HG03196 (cell line): ENCODE data around the gene COTL1.

ENCODE experiments used
- ATAC-seq: cut with Tn5 transposase; IDR thresholded peaks from one replicate; pipeline ENCODE4 v1.9.1; 2021; ENCODE audit not compliant: unreplicated experiment

The COTL1 gene

GRCh38 chr16:84554627-84555328 is 63.1 kb downstream of the COTL1 start:
- no peak for ATAC-seq

GRCh38 chr16:84553873-84554399 is 63.9 kb downstream of the COTL1 start:
- no peak for ATAC-seq

GRCh38 chr16:84552135-84552534 is 65.7 kb downstream of the COTL1 start:
- no peak for ATAC-seq

- no peak for ATAC-seq
Observed at GRCh38 chr16:84550096-84550495, 67.8 kb downstream of the COTL1 start.

- ATAC-seq, result no peak
Observed at GRCh38 chr16:84548971-84549844, 68.7 kb downstream of the COTL1 start.

- no peak for ATAC-seq
Observed at GRCh38 chr16:84548508-84548907, 69.4 kb downstream of the COTL1 start.

GRCh38 chr16:84547546-84548061 is 70.3 kb downstream of the COTL1 start:
- no peak for ATAC-seq

- ATAC-seq, result no peak
Observed at GRCh38 chr16:84546669-84547545, 71.0 kb downstream of the COTL1 start.

GRCh38 chr16:84545114-84545737 is 72.7 kb downstream of the COTL1 start:
- no peak for ATAC-seq

GRCh38 chr16:84544031-84544773 is 73.7 kb downstream of the COTL1 start:
- no peak for ATAC-seq

GRCh38 chr16:84543253-84543652 is 74.6 kb downstream of the COTL1 start:
- ATAC-seq, result no peak

GRCh38 chr16:84541999-84542817 is 75.7 kb downstream of the COTL1 start:
- no peak for ATAC-seq

- ATAC-seq, result no peak
Observed at GRCh38 chr16:84540194-84540593, 77.7 kb downstream of the COTL1 start.

- ATAC-seq, result no peak
Observed at GRCh38 chr16:84538222-84538840, 79.5 kb downstream of the COTL1 start.

GRCh38 chr16:84537491-84538151 is 80.3 kb downstream of the COTL1 start:
- ATAC-seq, result no peak

GRCh38 chr16:84535851-84536250 is 82.0 kb downstream of the COTL1 start:
- ATAC-seq, result no peak

GRCh38 chr16:84535408-84535807 is 82.5 kb downstream of the COTL1 start:
- ATAC-seq, result no peak

GRCh38 chr16:84534815-84535214 is 83.1 kb downstream of the COTL1 start:
- no peak for ATAC-seq
